PC-3 (cell line): ENCODE results near the gene CDR2L.

Experiments
- EZH2 ChIP-seq: fragments of 300-600 bp; sonication (generic); IDR thresholded peaks from one replicate; pipeline ENCODE4 v1.6.1; 2017; ENCODE audit warnings: antibody characterized with exemption, mild to moderate bottlenecking, low read length; ENCODE audit not compliant: unreplicated experiment
- TF ChIP-seq, protein P1 (sequence below): fragments of 300-600 bp; sonication (generic); conservative IDR thresholded peaks from 2 replicates; pipeline ENCODE4 v1.5.1; 2017; ENCODE audit warnings: antibody characterized with exemption, low read depth, mild to moderate bottlenecking, low read length

DNA sequence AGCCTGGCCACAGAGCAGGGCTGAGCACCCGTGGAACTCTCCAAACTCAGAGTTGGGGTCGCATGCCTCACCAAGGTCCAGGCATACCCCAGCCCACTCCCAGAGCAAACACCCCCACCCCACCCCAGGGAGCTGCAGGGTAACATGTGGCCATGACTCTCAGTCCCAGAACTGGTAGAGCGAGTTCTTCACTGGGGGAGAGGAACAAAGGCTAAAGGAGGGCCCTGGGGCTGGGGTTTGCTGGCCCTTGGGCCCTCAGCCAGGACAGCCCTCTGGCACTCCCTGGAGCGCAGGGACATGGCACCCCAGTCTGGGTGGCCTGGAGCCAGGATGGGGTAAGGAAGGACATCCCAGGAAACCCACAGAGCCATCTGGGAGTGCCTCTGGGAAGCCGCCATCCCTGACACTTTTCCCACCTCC lies 19.1 kb upstream of the CDR2L start:
- TF ChIP-seq, protein P1, sequence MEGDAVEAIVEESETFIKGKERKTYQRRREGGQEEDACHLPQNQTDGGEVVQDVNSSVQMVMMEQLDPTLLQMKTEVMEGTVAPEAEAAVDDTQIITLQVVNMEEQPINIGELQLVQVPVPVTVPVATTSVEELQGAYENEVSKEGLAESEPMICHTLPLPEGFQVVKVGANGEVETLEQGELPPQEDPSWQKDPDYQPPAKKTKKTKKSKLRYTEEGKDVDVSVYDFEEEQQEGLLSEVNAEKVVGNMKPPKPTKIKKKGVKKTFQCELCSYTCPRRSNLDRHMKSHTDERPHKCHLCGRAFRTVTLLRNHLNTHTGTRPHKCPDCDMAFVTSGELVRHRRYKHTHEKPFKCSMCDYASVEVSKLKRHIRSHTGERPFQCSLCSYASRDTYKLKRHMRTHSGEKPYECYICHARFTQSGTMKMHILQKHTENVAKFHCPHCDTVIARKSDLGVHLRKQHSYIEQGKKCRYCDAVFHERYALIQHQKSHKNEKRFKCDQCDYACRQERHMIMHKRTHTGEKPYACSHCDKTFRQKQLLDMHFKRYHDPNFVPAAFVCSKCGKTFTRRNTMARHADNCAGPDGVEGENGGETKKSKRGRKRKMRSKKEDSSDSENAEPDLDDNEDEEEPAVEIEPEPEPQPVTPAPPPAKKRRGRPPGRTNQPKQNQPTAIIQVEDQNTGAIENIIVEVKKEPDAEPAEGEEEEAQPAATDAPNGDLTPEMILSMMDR: no peak
- no peak for TF ChIP-seq EZH2
